GM18505 (cell line): ENCODE measurements around the gene RIC8B.

Experiments used
- ATAC-seq: cut with Tn5 transposase; IDR thresholded peaks from one replicate; pipeline ENCODE4 v1.9.1; 2021; ENCODE audit not compliant: unreplicated experiment
- POLR2A ChIP-seq: IDR thresholded peaks from 4 replicates; pipeline ENCODE4 v1.6.1; 2011; ENCODE audit warnings: borderline replicate concordance; ENCODE audit not compliant: insufficient read depth, insufficient read length; ENCODE audit errors: extremely low read depth

Gene RIC8B

GRCh38 chr12:106767954-106768822, 6.3 kb upstream of the RIC8B start:
- no peak for TF ChIP-seq POLR2A
- ATAC-seq = no peak

GRCh38 chr12:106769078-106769477, 5.4 kb upstream of the RIC8B start:
- no peak for ATAC-seq
- no peak for TF ChIP-seq POLR2A

- TF ChIP-seq POLR2A = no peak
- no peak for ATAC-seq
Measured at GRCh38 chr12:106769546-106769945, 4.9 kb upstream of the RIC8B start.

- no peak for TF ChIP-seq POLR2A
- no peak for ATAC-seq
Measured at GRCh38 chr12:106771425-106771824, 3.1 kb upstream of the RIC8B start.

GRCh38 chr12:106773286-106774004, 1.0 kb upstream of the RIC8B start:
- TF ChIP-seq POLR2A = no peak
- no peak for ATAC-seq

GRCh38 chr12:106774808-106775524, 484 bp downstream of the RIC8B start:
- no peak for TF ChIP-seq POLR2A
- ATAC-seq = peak; percentile 28

- no peak for ATAC-seq
- no peak for TF ChIP-seq POLR2A
Measured at GRCh38 chr12:106776897-106777296, 2.4 kb downstream of the RIC8B start.

- TF ChIP-seq POLR2A = no peak
- no peak for ATAC-seq
Measured at GRCh38 chr12:106780010-106780631, 5.6 kb downstream of the RIC8B start.

- TF ChIP-seq POLR2A = no peak
- ATAC-seq = no peak
Measured at GRCh38 chr12:106782619-106783018, 8.1 kb downstream of the RIC8B start.

- no peak for ATAC-seq
- no peak for TF ChIP-seq POLR2A
Measured at GRCh38 chr12:106783515-106783914, 9.0 kb downstream of the RIC8B start.

- TF ChIP-seq POLR2A = no peak
- ATAC-seq = no peak
Measured at GRCh38 chr12:106790020-106790419, 15.5 kb downstream of the RIC8B start.

GRCh38 chr12:106791531-106791930, 17.0 kb downstream of the RIC8B start:
- no peak for TF ChIP-seq POLR2A
- no peak for ATAC-seq

GRCh38 chr12:106794369-106794768, 19.9 kb downstream of the RIC8B start:
- no peak for ATAC-seq
- no peak for TF ChIP-seq POLR2A
